Fibroblast of skin of abdomen (primary cell): ENCODE results near the gene CPNE2.

Source experiments
- DNase-seq: peaks from one replicate; pipeline ENCODE4 v3.0.0-alpha.2; 2013

CPNE2 gene

GRCh38 chr16:57145046-57146021 is 53.0 kb downstream of the CPNE2 start:
- DNase-seq, result no peak

- DNase-seq, result no peak
These were observed 53.8 kb downstream of the CPNE2 start for GRCh38 chr16:57146040-57146647.

GRCh38 chr16:57146735-57147134 is 54.4 kb downstream of the CPNE2 start:
- no peak for DNase-seq

GRCh38 chr16:57147381-57148221 is 55.2 kb downstream of the CPNE2 start:
- DNase-seq, result peak; percentile 75

GRCh38 chr16:57148481-57148880 is 56.1 kb downstream of the CPNE2 start:
- DNase-seq, result no peak

GRCh38 chr16:57149391-57149790 is 57.0 kb downstream of the CPNE2 start:
- no peak for DNase-seq

GRCh38 chr16:57150682-57151330 is 58.4 kb downstream of the CPNE2 start:
- DNase-seq, result no peak

- DNase-seq, result no peak
These were observed 59.0 kb downstream of the CPNE2 start for GRCh38 chr16:57151369-57151768.

GRCh38 chr16:57152096-57153093 is 60.0 kb downstream of the CPNE2 start:
- no peak for DNase-seq

GRCh38 chr16:57153841-57154240 is 61.5 kb downstream of the CPNE2 start:
- DNase-seq, result no peak

- no peak for DNase-seq
These were observed 63.4 kb downstream of the CPNE2 start for GRCh38 chr16:57155702-57156350.

GRCh38 chr16:57156351-57156703 is 63.9 kb downstream of the CPNE2 start:
- no peak for DNase-seq

- no peak for DNase-seq
These were observed 65.2 kb downstream of the CPNE2 start for GRCh38 chr16:57157533-57157932.

- no peak for DNase-seq
These were observed 67.1 kb downstream of the CPNE2 start for GRCh38 chr16:57159447-57159846.

GRCh38 chr16:57163842-57164241 is 71.5 kb downstream of the CPNE2 start:
- DNase-seq, result no peak

GRCh38 chr16:57165483-57165882 is 73.1 kb downstream of the CPNE2 start:
- DNase-seq, result no peak

GRCh38 chr16:57165938-57166337 is 73.6 kb downstream of the CPNE2 start:
- DNase-seq, result peak; percentile 22

GRCh38 chr16:57166451-57166850 is 74.1 kb downstream of the CPNE2 start:
- DNase-seq, result no peak

- DNase-seq, result no peak
These were observed 74.6 kb downstream of the CPNE2 start for GRCh38 chr16:57166951-57167350.

GRCh38 chr16:57167538-57167937 is 75.2 kb downstream of the CPNE2 start:
- DNase-seq, result no peak

- DNase-seq, result peak; percentile 69
These were observed 75.6 kb downstream of the CPNE2 start for GRCh38 chr16:57167953-57168352.
